NT2/D1 (cell line): Measurements from ENCODE around the gene RYR2.

Experiments
- SUZ12 ChIP-seq: IDR thresholded peaks from 2 replicates; pipeline ENCODE4 v1.6.1; 2011; ENCODE audit not compliant: insufficient read length, insufficient read depth; ENCODE audit errors: extremely low read depth
- YY1 ChIP-seq: IDR thresholded peaks from 2 replicates; pipeline ENCODE4 v1.6.1; 2011; ENCODE audit not compliant: insufficient read length, insufficient read depth
- ZNF274 ChIP-seq: IDR thresholded peaks from 2 replicates; pipeline ENCODE4 v1.6.1; 2011; ENCODE audit warnings: mild to moderate bottlenecking, low read depth, low read length

- TF ChIP-seq SUZ12 (no peak), ZNF274 (no peak), YY1 (no peak)
Measured at GRCh38 chr1:237041795-237042525, at the start of gene RYR2.
